ENCODE results near the gene ANGPTL2.

ANGPTL2 gene

DNA sequence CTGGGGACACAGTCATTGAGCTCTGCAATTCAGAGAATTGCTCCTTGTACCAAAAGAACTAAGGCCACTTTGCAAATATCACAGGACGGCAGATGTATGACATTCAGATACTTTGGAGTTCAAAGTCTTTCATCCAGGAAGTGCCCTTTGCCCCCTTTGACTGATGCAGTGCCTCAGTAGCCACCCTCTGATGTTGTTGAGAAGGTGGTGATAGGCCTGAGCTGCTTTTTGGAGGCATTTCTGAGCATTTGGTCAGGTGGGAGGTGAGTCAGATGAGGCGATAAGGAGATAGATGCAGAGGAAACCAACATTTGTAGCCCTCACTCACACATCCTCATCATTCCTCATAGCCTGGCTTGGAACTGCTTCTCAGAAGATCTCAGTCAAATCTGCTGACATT is 63.4 kb downstream of the ANGPTL2 start:
- Histone ChIP-seq H3K27me3 (ENCODE audit: insufficient read depth, low read length) (no peaks in the 10 kb centered on the region), H3K4me1 (ENCODE audit: insufficient read depth, low read length, severe bottlenecking) (peaks cover 10% of the 10 kb centered on the region), H4K20me1 (ENCODE audit: insufficient read depth, low read length) (no peaks in the 10 kb centered on the region), H3K27ac (ENCODE audit: low read depth, low read length, poor library complexity, severe bottlenecking) (no peak overlapping the region), H3K4me3 (ENCODE audit: low read depth, low read length, poor library complexity, severe bottlenecking) (no peak overlapping the region), H3K79me2 (ENCODE audit: insufficient read depth, low read length) (no peaks in the 10 kb centered on the region), H3K4me2 (ENCODE audit: low read length) (no peak overlapping the region), H3K9me3 (ENCODE audit: low read length) (no peaks in the 10 kb centered on the region), H3K9ac (ENCODE audit: low read length) (no peak overlapping the region), H3K36me3 (ENCODE audit: insufficient read depth, low read length) (no peaks in the 10 kb centered on the region), H3K9me2 (ENCODE audit: low read depth, low read length) (no peaks in the 10 kb centered on the region), H3F3A (ENCODE audit: insufficient read depth, low read length) (no peaks in the 10 kb centered on the region), H2AFZ (ENCODE audit: low read length) (no peak overlapping the region)
- TF ChIP-seq CTCF (IDR thresholded peaks at IDR 0.05; ENCODE audit: low read length) (no peak), EZH2 (IDR thresholded peaks at IDR 0.05; ENCODE audit: borderline replicate concordance, low read length) (no peak)

DNA sequence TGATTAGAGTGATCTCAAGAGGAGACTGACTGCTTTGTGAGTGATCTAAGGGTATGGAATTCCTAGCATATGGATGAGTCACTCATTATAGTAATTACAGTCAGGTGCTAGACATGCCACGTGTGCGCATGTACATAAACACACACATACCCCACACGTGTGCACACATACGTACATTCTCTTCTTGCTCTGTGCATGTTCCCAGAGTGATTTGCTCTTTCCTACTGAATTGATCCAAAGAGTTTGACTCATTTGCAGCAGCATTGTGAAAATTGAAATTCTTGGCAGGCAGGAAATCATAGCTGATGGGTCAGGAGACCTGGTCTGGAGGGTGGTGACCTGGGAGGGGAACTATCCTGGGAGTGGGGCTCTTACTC is 63.8 kb downstream of the ANGPTL2 start:
- Histone ChIP-seq H3K4me1 (ENCODE audit: insufficient read depth, low read length, severe bottlenecking) (peaks cover 10% of the 10 kb centered on the region), H3K36me3 (ENCODE audit: insufficient read depth, low read length) (no peaks in the 10 kb centered on the region), H3K79me2 (ENCODE audit: insufficient read depth, low read length) (no peaks in the 10 kb centered on the region), H3K27me3 (ENCODE audit: insufficient read depth, low read length) (no peaks in the 10 kb centered on the region), H2AFZ (ENCODE audit: low read length) (no peak overlapping the region), H3F3A (ENCODE audit: insufficient read depth, low read length) (no peaks in the 10 kb centered on the region), H3K9me2 (ENCODE audit: low read depth, low read length) (no peaks in the 10 kb centered on the region), H3K4me2 (ENCODE audit: low read length) (no peak overlapping the region), H3K9me3 (ENCODE audit: low read length) (no peaks in the 10 kb centered on the region), H3K4me3 (ENCODE audit: low read depth, low read length, poor library complexity, severe bottlenecking) (no peak overlapping the region), H3K9ac (ENCODE audit: low read length) (no peak overlapping the region), H4K20me1 (ENCODE audit: insufficient read depth, low read length) (no peaks in the 10 kb centered on the region), H3K27ac (ENCODE audit: low read depth, low read length, poor library complexity, severe bottlenecking) (no peak overlapping the region)
- no peak for TF ChIP-seq CTCF (IDR thresholded peaks at IDR 0.05; ENCODE audit: low read length)

DNA sequence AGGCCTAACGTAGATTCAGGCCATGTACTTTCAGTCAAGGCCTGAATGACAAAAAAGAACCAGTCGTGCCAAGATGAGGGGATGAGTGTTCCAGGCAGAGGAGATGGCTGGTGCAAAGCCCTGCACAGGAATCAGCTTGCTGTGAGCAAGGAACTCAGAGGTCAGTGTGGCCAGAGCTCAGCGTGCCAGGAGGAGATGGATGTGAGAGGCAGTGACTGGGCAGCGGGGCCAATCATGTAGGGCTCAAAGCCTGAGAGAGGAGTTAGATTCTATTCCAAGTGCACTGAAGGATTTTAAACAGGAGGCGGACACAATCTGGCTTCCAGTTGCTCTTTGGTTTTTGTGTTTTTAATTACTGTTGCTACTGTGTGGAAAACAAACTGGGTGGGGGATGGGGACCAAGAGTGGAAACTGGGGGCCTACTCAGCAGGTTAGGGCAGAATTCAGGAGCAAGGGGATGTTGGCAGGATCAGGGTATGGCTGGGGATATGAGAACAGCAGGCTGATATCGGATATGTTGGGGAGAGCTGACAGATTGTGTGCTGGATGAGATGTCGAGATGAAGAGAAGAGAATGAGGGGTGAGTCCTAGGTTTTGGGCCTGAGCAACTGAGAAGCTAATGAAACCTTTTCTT is 64.3 kb downstream of the ANGPTL2 start:
- H3K9ac ChIP-seq (ENCODE audit: low read length), result no peak overlapping the region
- H3K27ac ChIP-seq (ENCODE audit: low read depth, low read length, poor library complexity, severe bottlenecking), result no peak overlapping the region
- TF ChIP-seq CTCF (IDR thresholded peaks at IDR 0.05; ENCODE audit: low read length) (no peak), EZH2 (IDR thresholded peaks at IDR 0.05; ENCODE audit: borderline replicate concordance, low read length) (no peak)

More for the DNA sequence above, 64.3 kb downstream of the ANGPTL2 start:
- no peaks in the 10 kb centered on the region for H3K27me3 ChIP-seq (ENCODE audit: insufficient read depth, low read length)
- H4K20me1 ChIP-seq (ENCODE audit: insufficient read depth, low read length), result no peaks in the 10 kb centered on the region
- H3K9me2 ChIP-seq (ENCODE audit: low read depth, low read length), result no peaks in the 10 kb centered on the region
- peaks cover 10% of the 10 kb centered on the region for H3K4me1 ChIP-seq (ENCODE audit: insufficient read depth, low read length, severe bottlenecking)
- H3K4me2 ChIP-seq (ENCODE audit: low read length), result no peak overlapping the region
- no peaks in the 10 kb centered on the region for H3K79me2 ChIP-seq (ENCODE audit: insufficient read depth, low read length)
- H3K9me3 ChIP-seq (ENCODE audit: low read length), result no peaks in the 10 kb centered on the region
- no peak overlapping the region for H2AFZ ChIP-seq (ENCODE audit: low read length)
- no peak overlapping the region for H3K4me3 ChIP-seq (ENCODE audit: low read depth, low read length, poor library complexity, severe bottlenecking)
- no peaks in the 10 kb centered on the region for H3F3A ChIP-seq (ENCODE audit: insufficient read depth, low read length)
- H3K36me3 ChIP-seq (ENCODE audit: insufficient read depth, low read length), result no peaks in the 10 kb centered on the region
